B cell (primary cell): ENCODE measurements around the gene VEGFA. TPM values are rescaled to one million over a fixed set of nuclear protein-coding genes. Genes with fewer than 3 reads are reported as not detected.

ENCODE experiments used
- ATAC-seq: fragments of 200-7000 bp; cut with Tn5 transposase; one replicate; pipeline ENCODE4 v1.10.0; 2021; ENCODE audit warnings: low read depth, mild to moderate bottlenecking, moderate number of reproducible peaks, moderate library complexity
- CTCF ChIA-PET: fragments of 350-600 bp; sonication (Branson Sonifier 250); formaldehyde crosslinking; loops from one replicate; lab custom pipeline; 2021; ENCODE audit warnings: antibody characterized with exemption, inconsistent platforms; lab: Charles Lee
- POLR2A ChIA-PET: fragments of 350-600 bp; sonication (Branson Sonifier 250); formaldehyde crosslinking; loops from one replicate; lab custom pipeline; 2021; ENCODE audit warnings: antibody characterized with exemption; lab: Charles Lee
- DNase-seq: peaks from one replicate; pipeline ENCODE4 v3.0.0; 2013
- H2AFZ ChIP-seq: 2 replicates; pipeline ENCODE4 v1.6.1; 2012; ENCODE audit warnings: mild to moderate bottlenecking, low read depth, low read length; ENCODE audit not compliant: insufficient read depth, poor library complexity, severe bottlenecking
- H3K27ac ChIP-seq, 2 donors: 1 replicate in 1 of 2; 2 replicates in 1 of 2; pipeline ENCODE4 v1.5.1; 2012 to 2013; ENCODE audit warnings: low read length in 2 of 2, mild to moderate bottlenecking in 2 of 2, moderate library complexity in 1 of 2
- H3K27me3 ChIP-seq, 4 experiments: fragments of 200-600 bp in 1 of 4; sonication (generic) in 1 of 4; replicated peaks in 1 of 4; 1 replicate in 2 of 4; 2 replicates in 2 of 4; pipeline versions ENCODE4 v1.6.1 to v1.7.0; 2013 to 2016; ENCODE audit warnings: low read length in 3 of 4, mild to moderate bottlenecking in 2 of 4, mixed read lengths in 1 of 4, moderate library complexity in 1 of 4; ENCODE audit not compliant: insufficient read depth in 4 of 4, control insufficient read depth in 3 of 4; ENCODE audit errors: control extremely low read depth in 1 of 4
- H3K36me3 ChIP-seq, 2 experiments: replicated peaks in 1 of 2; 1 replicate in 1 of 2; 2 replicates in 1 of 2; pipeline versions ENCODE4 v1.6.1 to v1.7.1; 2013; ENCODE audit warnings: low read length in 1 of 2; ENCODE audit not compliant: insufficient read depth in 2 of 2, control insufficient read depth in 1 of 2; ENCODE audit errors: control extremely low read depth in 1 of 2, extremely low read depth in 1 of 2
- H3K4me1 ChIP-seq, 2 donors: fragments of 200-600 bp in 1 of 2; sonication (generic) in 1 of 2; 1 replicate in 1 of 2; 2 replicates in 1 of 2; pipeline versions ENCODE4 v1.5.1 to v1.6.1; 2013 to 2017; ENCODE audit warnings: low read length in 2 of 2; ENCODE audit not compliant: control insufficient read depth in 2 of 2, insufficient read depth in 2 of 2
- H3K4me2 ChIP-seq: replicated peaks from 2 replicates; pipeline ENCODE3; 2012; ENCODE audit warnings: mild to moderate bottlenecking, low read depth, low read length; ENCODE audit not compliant: poor library complexity, severe bottlenecking
- H3K4me3 ChIP-seq, 5 experiments: fragments of 200-600 bp in 1 of 5; sonication (generic) in 1 of 5; 1 replicate in 3 of 5; 2 replicates in 2 of 5; pipeline versions ENCODE4 v1.5.1 to v1.7.0; 2011 to 2016; ENCODE audit warnings: low read length in 4 of 5, mild to moderate bottlenecking in 4 of 5, low read depth in 2 of 5, control low read depth in 1 of 5, moderate library complexity in 1 of 5; ENCODE audit not compliant: insufficient read depth in 1 of 5; ENCODE audit errors: control extremely low read depth in 1 of 5, extremely low read depth in 1 of 5
- H3K79me2 ChIP-seq: fragments of 200-600 bp; sonication (generic); one replicate; pipeline ENCODE4 v1.6.0; 2016; ENCODE audit warnings: low read length; ENCODE audit not compliant: control insufficient read depth, insufficient read depth
- H3K9ac ChIP-seq: fragments of 200-600 bp; sonication (generic); 2 replicates; pipeline ENCODE4 v1.6.1; 2017; ENCODE audit warnings: mild to moderate bottlenecking, low read length, moderate library complexity
- H3K9me3 ChIP-seq, 3 donors: one replicate each; pipeline versions ENCODE4 v1.6.1 to v1.7.1; 2013; ENCODE audit warnings: low read length in 2 of 3; ENCODE audit not compliant: control insufficient read depth in 2 of 3, insufficient read depth in 1 of 3; ENCODE audit errors: control extremely low read depth in 1 of 3
- H4K20me1 ChIP-seq: 2 replicates; pipeline ENCODE4 v1.6.0; 2012; ENCODE audit warnings: mild to moderate bottlenecking, low read length; ENCODE audit not compliant: insufficient read depth, control insufficient read depth, poor library complexity, severe bottlenecking
- H3K27ac Mint-ChIP-seq: one replicate; pipeline ENCODE4 v1.8.0; 2021; ENCODE audit warnings: mixed read lengths
- H3K27me3 Mint-ChIP-seq: one replicate; pipeline ENCODE4 v1.8.0; 2021; ENCODE audit warnings: mixed read lengths
- H3K4me1 Mint-ChIP-seq: one replicate; pipeline ENCODE4 v1.8.0; 2021; ENCODE audit warnings: mixed read lengths
- H3K4me3 Mint-ChIP-seq: one replicate; pipeline ENCODE4 v1.8.0; 2021; ENCODE audit warnings: mixed read lengths
- H3K9me3 Mint-ChIP-seq: one replicate; pipeline ENCODE4 v1.8.0; 2022; ENCODE audit warnings: mixed read lengths; ENCODE audit not compliant: insufficient read depth
- EZH2 ChIP-seq: IDR thresholded peaks from 2 replicates; pipeline ENCODE4 v1.6.1; 2012; ENCODE audit warnings: borderline replicate concordance, low read depth, mild to moderate bottlenecking, moderate library complexity, low read length; ENCODE audit not compliant: insufficient read depth, poor library complexity, severe bottlenecking
- WGBS: methylation state at CpG from one replicate; pipeline ENCODE4 v1.1.5; 2013; ENCODE audit warnings: missing lambda C conversion rate; ENCODE audit not compliant: insufficient coverage; 5-methylcytosine and 5-hydroxymethylcytosine counted together
- intact Hi-C: fragments of 100-400 bp; cut with micrococcal nuclease; formaldehyde crosslinking; loops from one replicate; pipeline ENCODE4 v1.10.0; 2022
- polyA plus RNA-seq: library from polyadenylated mRNA; depleted of rRNA; stranded (reverse); fragments of >200 nt; gene quantifications from 2 replicates; pipeline ENCODE4 v1.2.3, GENCODE V29; 2012
- total RNA-seq, 2 donors: library from RNA; stranded (reverse); fragments of 120-200 nt in 1 of 2; gene quantifications; 1 replicate in 1 of 2; 2 replicates in 1 of 2; pipeline versions ENCODE4 v1.2.3 to v1.2.4, GENCODE V29; 2013 to 2022
- TF ChIP-seq, protein P1 (sequence below): fragments of 200-600 bp; IDR thresholded peaks from one replicate; pipeline ENCODE4 v1.8.0; 2022; ENCODE audit warnings: antibody characterized with exemption, mild to moderate bottlenecking

VEGFA gene
- total and polyA plus RNA-seq, 2 donors (not counting 1 experiment from before 2014, with no cell fraction given): 3.9 to 6.4 TPM

DNA sequence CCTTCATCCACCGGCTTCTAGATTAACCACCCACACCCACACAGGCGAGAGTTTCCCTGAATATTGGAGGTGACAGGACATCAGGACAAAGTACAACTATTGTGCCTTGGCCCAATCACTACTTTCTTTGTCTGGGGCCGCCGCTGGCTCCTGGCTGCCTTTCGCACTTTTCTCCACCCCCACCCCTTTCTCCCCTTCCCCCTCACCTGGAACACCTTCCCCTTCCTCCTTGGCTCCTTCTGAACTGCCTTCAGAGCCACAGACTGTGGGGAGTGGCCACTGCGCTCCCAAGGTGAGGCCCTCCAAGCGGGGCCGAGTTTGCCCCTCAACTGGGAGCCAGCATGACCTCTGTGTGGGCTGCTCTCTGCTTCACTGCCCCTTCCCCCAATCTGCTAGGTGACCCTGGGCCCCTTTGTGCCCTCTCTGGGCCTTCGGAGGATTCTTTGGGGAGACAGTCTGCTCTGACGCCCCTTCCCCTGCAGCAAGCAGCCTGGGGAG is 3.0 kb upstream of the VEGFA start:
- H3K9ac ChIP-seq: no peak overlapping the region
- ChIA-PET CTCF (interaction anchor here (0.7 to 8.9 kb wide), 5 partner anchors 32 to 312 kb away, joined by 3 to 103 read pairs (median 3); no protein-coding TSS in a partner anchor), POLR2A (no interaction called here)
- no peak overlapping the region for H3K4me3 Mint-ChIP-seq
- H2AFZ ChIP-seq: no peak overlapping the region
- no peak overlapping the region for H3K27ac ChIP-seq
- ATAC-seq (no peak), DNase-seq (no peak)
- no peak overlapping the region for H3K27ac Mint-ChIP-seq
- WGBS: 89% methylated on average over 6 of the region's 10 CpGs
- H3K4me2 ChIP-seq: no peak overlapping the region
- peaks cover 18% of the 10 kb centered on the region for H3K27me3 Mint-ChIP-seq
- no peaks in the 10 kb centered on the region for H4K20me1 ChIP-seq
- H3K36me3 ChIP-seq: no peaks in the 10 kb centered on the region
- peaks cover 8% of the 10 kb centered on the region for H3K4me1 Mint-ChIP-seq
- peaks cover 0 to 16% (median 6%) of the 10 kb centered on the region in 4 experiments for H3K27me3 ChIP-seq
- intact Hi-C loops: no loop called here
- no peaks in the 10 kb centered on the region for H3K9me3 ChIP-seq
- no peaks in the 10 kb centered on the region for H3K79me2 ChIP-seq
- no peak overlapping the region for H3K4me3 ChIP-seq
- TF ChIP-seq, protein P1, sequence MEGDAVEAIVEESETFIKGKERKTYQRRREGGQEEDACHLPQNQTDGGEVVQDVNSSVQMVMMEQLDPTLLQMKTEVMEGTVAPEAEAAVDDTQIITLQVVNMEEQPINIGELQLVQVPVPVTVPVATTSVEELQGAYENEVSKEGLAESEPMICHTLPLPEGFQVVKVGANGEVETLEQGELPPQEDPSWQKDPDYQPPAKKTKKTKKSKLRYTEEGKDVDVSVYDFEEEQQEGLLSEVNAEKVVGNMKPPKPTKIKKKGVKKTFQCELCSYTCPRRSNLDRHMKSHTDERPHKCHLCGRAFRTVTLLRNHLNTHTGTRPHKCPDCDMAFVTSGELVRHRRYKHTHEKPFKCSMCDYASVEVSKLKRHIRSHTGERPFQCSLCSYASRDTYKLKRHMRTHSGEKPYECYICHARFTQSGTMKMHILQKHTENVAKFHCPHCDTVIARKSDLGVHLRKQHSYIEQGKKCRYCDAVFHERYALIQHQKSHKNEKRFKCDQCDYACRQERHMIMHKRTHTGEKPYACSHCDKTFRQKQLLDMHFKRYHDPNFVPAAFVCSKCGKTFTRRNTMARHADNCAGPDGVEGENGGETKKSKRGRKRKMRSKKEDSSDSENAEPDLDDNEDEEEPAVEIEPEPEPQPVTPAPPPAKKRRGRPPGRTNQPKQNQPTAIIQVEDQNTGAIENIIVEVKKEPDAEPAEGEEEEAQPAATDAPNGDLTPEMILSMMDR: no peak
- no peak for TF ChIP-seq EZH2
- peaks cover 2 to 18% of the 10 kb centered on the region in 2 donors for H3K4me1 ChIP-seq
- no peaks in the 10 kb centered on the region for H3K9me3 Mint-ChIP-seq

DNA sequence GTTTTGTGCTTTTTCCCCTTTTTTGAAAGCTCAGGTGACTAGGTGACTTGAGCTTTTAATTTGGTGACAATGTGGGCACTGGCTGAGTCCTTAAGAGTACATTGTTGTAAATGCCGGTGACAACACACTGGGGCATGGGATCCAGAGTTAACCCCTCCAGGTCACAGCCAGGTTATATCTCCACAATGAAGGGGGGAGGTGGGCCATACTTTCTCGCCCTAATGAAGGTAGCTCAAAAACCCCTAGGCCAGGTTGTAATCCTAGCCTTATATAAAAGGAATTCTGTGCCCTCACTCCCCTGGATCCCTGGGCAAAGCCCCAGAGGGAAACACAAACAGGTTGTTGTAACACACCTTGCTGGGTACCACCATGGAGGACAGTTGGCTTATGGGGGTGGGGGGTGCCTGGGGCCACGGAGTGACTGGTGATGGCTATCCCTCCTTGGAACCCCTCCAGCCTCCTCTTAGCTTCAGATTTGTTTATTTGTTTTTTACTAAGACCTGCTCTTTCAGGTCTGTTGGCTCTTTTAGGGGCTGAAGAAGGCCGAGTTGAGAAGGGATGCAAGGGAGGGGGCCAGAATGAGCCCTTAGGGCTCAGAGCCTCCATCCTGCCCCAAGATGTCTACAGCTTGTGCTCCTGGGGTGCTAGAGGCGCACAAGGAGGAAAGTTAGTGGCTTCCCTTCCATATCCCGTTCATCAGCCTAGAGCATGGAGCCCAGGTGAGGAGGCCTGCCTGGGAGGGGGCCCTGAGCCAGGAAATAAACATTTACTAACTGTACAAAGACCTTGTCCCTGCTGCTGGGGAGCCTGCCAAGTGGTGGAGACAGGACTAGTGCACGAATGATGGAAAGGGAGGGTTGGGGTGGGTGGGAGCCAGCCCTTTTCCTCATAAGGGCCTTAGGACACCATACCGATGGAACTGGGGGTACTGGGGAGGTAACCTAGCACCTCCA is 2.2 kb upstream of the VEGFA start:
- no peak overlapping the region for H3K9ac ChIP-seq
- no peak overlapping the region for H3K4me3 ChIP-seq
- Mint-ChIP-seq H3K9me3 (no peaks in the 10 kb centered on the region), H3K27ac (no peak overlapping the region), H3K27me3 (peaks cover 20% of the 10 kb centered on the region), H3K4me3 (no peak overlapping the region), H3K4me1 (peaks cover 11% of the 10 kb centered on the region)
- H3K79me2 ChIP-seq: no peaks in the 10 kb centered on the region
- peaks cover 0 to 24% (median 10%) of the 10 kb centered on the region in 4 experiments for H3K27me3 ChIP-seq
- ChIA-PET CTCF (interaction anchor here (0.7 to 8.9 kb wide), 18 partner anchors 8 to 570 kb away, joined by 3 to 103 read pairs (median 6); no protein-coding TSS in a partner anchor), POLR2A (no interaction called here)
- H3K9me3 ChIP-seq: no peaks in the 10 kb centered on the region
- DNase-seq: no peak
- intact Hi-C loops: loop anchor here (2.0 kb wide), 2 partner anchors 49 to 71 kb away; no protein-coding TSS in a partner anchor
- H3K27ac ChIP-seq: no peak overlapping the region
- 93% methylated on average over 3 of the region's 8 CpGs for WGBS
- H3K4me2 ChIP-seq: no peak overlapping the region
- no peak overlapping the region for H2AFZ ChIP-seq
- peaks cover 5% of the 10 kb centered on the region for H4K20me1 ChIP-seq
- no peak for ATAC-seq
- peaks cover 7 to 21% of the 10 kb centered on the region in 2 donors for H3K4me1 ChIP-seq
- TF ChIP-seq, protein P1: no peak
- no peak for TF ChIP-seq EZH2
- H3K36me3 ChIP-seq: no peaks in the 10 kb centered on the region
